SIG-M5 treated with dmso at 0.1 percent for 504 hours (cell line): ENCODE data around the gene CD276.
"Not testable (repeated sequence)": the region's sequence is repeated elsewhere in the genome, so short reads cannot be mapped to it uniquely, and the experiment has no call there.

Source experiments
- DNase-seq: peaks from one replicate; lab custom pipeline; 2025; ENCODE audit not compliant: unreplicated experiment; lab: John Stamatoyannopoulos, UW

The CD276 gene

DNA sequence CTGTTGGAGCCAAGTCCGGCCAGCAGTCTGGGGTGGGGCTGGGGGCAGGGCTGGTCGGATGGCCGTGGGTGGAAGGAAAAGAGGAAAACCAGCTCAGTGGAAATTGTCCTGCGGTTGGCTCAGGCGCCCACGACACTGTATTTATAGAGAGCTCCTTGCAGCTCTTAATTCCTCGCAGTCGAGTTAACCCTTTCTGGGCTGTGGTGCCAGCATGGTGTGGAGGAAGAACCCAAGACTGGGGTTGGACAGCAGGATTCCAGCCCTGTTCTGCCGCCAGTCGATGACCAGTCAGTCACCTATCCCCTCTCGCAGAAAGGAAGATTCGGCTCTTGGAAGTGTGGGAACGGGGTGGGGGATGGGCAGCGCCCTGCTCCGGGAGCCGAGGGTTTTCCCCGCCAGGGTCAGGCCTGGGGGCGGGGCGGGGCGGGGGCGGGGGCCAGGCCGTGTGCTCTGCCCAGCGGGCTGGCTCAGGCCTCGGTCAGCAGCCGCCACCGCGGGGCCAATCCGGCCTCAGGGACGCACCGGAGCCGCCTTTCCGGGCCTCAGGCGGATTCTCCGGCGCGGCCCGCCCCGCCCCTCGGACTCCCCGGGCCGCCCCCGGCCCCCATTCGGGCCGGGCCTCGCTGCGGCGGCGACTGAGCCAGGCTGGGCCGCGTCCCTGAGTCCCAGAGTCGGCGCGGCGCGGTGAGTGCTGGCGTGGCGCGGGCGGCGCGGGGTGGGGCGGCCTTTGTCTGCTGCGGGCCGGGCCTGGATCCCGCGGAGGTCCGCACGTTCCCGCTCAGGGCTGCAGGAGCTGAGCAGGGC is at the start of gene CD276:
TSS of gene CD276 (plus strand) at position 607 of the 804 bp plus-strand sequence. CDS start 15,257 bp downstream, outside the sequence.
- DNase-seq: no peak

DNA sequence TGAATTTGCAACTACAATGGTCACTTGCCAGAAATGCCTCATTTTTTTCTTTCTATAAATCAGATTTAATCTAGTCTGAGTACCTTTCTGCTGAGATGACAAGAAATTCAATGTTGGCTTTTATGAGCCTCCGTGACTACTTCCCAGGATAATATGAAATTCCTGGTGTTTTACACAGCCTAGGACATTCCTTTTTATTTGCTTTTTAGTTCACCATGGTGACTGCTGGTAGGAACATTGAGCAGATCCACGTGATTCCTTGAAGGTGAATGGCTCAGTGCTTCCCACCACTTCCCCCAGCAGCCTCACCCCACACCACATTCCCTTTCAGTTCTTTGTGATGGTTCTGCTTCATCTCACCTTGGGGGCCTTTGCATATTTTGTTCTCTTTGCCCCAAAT is 46.7 kb upstream of the CD276 start:
- DNase-seq: no peak

DNA sequence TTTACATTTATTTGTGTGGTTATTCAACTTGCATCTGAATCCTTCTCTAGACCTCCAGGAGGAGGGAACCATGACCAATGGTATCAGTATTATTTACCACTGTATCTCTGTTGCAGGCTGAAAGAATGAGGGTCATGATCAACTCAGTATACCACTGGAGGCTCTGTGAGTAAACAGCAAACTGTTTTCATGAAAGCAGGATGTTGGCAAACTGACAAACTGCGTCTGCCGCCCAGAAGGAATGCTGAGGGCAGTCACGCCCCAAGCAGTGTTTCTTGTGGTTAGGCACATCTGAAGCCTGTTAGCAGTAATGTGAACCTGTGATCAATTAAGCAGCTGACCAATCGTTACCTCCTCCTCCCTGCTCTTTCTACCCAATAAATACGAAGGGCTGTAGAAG is 44.7 kb upstream of the CD276 start:
- not testable (repeated sequence) for DNase-seq

DNA sequence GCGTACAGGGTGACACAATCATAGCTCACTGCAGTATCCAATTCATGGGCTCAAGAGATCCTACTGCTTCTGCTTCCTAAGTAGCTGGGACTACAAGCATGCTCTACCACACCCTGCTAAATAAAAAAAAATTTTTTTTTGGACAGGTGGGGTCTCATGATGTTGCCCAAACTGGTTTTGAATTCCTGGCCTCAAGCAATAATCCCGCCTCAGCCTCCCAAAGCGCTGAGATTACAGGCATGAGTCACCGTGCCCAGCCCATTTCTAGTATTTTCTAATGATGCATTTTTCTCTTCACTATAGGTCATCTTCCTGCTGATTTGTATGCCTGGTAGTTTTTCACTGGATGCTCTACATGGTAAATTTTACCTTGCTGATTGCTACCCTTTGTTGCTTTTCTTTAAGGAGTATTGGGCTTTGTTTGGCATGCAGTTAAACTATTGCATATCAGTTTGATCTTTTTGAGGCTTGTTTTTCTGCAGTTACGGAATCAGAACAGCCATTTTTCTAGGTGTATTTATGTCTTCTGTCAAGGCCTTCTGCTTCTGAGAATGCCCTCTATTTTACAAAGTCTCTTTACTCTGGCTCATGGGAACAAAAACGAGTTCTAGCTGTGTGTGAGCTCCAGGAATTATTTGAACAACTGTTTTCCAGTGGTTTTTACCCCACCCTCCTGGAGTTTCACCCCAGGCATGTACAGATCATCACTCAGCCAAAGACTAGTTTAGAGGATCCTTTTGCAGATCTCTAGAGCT is 36.7 kb upstream of the CD276 start:
- DNase-seq: no peak

DNA sequence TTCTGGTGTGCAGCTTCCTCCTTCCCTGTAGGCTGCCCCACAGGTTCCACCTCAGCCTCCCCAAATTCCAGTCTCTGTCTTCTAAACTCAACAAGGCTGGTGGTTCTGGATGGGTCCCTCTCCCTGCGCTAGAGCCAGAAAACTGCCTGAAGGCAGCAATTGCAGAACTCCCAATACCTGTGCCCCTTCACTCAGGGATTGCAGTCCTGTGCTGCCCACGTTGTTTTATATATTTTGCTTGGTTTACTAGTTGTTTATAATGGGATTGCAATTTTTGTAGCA is 36.2 kb upstream of the CD276 start:
- no peak for DNase-seq

DNA sequence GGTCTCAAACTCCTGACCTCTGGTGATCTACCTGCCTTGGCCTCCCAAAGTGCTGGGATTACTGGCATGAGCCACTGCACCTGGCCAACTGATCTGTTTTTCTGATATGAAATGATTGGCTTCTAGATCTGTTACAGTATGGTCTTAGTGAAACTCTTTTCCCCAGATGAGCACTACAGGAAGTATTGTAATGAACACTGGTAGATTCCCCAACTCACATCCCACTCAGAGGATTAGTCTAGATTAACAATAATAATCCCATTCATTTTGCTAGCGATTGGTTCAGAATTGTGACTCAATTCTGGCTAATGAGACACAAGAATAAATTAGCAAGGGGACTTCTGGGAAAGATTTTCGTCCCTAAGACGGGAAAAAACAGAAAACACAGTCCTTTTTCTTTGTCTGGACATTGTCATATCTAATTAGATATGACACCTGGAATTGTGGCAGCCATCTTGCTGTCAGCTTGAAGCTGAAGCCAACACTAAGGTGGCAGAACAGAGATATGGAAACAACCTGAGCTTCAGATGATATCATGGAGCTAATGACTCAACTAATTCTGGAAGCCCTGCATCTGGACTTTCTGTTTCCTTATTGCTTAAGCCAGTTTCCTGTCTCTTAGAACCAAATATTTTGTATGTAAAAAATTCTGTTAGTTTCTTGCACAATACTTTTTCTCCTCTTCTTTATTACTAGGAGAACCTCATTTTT is 33.6 kb upstream of the CD276 start:
- DNase-seq: peak; percentile 37

DNA sequence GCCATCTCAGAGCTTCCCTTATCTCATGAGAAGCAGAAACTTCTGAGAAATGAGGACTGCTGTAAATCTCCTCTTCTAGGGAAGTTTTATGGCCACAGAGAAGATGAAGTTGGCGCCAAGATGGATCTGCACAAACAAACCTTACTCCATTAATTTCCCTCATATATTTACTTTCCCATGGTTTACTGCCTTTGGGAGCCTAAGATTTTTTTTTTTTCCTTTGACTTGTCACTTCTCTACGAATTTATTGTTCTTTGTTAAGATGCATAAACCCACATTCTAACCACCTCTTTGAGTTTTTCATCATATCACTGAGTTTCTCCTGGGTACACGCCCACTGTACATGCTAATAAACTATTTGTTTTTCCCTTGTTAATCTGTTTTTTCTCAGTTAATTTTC is 29.5 kb upstream of the CD276 start:
- DNase-seq: no peak

DNA sequence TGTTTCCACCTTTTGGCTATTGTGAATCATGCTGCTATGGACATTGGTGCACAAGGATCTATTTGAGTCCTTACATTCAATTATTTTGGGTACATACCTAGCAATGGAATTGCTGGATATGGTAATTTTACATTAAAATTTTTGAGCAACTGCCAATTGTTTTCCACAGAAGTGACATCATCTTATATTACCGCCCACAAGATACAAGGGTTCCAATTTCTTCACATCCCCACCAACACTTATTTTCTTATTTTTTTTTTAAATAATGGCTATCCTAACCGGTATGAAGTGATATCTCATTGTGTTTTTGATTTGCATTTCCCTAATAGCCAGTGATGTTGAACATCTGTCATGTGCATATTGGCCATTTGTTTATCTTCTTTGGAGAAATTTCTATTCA is 28.5 kb upstream of the CD276 start:
- DNase-seq: no peak

DNA sequence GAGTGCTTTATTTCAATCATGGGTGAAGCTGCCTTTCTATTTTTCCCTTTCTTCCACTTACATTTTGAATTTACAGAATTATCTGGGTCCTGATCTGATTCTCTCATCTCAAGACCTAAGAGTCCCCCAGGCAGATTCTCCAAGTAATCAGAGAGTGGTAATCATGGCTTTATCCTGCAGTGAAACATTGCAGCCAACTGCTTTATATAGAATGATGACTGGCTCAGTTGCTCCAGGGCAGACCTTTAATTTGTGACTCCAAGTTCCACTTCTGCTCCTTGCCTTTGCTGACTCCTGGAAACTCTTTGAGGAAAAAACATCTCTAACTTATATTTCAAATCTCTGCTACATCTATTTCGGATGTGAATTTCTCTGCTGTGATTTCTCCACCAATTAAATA is 25.5 kb upstream of the CD276 start:
- DNase-seq: no peak

DNA sequence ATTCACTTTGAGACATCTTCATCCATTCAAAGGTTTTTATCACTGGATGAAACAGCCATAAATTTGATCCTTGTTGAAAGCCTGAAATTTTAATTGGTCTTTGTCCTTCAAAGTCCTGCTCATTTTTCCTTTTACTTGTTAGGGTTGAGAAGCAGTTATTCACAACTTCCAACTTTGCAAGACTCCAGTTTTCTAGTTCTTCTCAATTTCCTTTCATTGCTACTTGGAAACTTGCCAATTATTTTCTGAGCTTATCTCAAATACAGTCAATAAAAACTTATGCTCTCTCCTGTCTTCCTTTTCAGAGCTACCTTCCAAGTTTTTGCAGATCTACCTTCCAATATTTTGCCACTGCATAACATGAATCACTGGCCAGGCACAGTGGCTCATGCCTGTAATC is 23.7 kb upstream of the CD276 start:
- DNase-seq: no peak

DNA sequence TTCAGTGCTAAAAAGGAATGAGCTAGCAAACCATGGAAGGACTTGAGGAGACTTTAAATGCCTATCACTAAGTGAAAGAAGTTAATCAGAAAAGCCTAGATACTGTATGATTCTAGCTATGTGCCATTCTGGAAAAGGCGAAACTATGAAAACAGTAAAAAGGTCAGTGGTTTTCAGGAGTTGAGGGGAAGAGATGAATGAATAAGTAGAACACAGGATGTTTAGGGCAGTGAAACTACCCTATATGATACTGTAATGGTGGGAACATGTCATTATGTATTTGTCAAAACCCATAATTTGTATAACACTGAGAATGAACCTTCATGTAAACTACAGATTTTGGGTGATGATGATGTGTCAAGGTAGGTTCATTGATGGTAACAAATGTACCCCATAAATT is 9.6 kb upstream of the CD276 start:
- no peak for DNase-seq

DNA sequence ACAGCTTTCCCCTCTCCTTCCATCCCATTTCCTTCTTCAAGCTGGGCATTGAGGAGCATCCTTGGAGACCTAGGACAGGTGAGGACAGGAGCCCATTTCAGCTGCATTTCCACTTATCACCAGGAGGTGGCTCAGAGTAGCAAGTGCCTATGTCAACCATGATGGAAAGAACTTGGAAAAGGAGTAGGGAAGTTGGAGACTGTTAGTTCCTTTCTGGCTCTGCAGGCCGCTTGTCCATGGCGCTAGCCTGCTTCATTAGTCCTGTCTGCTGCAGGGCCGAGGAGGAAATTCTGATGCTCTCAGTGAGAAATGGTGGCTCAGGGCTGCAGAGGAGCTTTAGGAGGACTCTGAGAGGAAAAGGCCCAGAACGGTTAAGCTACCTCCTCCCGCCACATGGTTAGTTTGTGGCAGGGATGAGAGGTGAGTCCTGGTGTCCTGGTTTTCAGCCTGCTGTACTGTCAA is 7.0 kb upstream of the CD276 start:
- peak; percentile 28 for DNase-seq

DNA sequence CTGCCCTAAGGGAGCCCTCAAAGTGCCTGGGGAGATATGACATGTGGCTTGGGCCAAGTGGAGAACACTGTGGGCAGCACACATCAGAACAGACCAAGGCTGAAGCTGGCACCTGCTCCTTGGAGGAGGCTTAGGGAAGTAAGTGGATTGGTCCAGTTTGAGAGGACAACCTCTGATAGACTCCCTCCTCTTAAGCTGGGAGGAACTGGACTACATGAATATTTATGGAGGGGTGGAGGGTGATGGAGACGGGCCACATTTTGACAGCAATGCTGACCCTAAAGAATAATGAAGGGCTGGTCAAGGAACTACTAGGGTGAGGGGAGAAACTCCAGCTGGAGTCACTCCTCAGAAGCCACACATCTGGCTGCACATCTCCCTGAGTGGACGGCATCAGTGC is 6.5 kb upstream of the CD276 start:
- DNase-seq: no peak

DNA sequence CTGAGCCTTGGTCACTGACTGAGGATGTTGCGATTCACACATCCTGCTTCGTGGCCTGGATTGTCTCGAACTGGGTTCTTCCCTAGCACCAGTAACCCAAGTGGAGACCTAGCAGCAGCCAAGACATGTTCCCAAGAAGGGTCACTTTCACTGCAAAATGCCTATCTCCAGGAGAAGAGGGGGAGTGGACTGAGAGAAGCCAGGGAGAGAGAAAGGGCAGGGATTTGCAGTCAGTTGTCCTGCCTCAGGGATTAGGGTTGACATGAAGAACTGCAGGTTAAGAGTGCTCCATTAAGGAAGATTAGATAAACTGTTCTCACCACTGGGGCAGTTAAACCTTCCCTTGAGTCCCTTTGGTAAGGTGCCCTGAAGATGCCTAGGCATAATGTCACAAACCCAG is 5.7 kb upstream of the CD276 start:
- no peak for DNase-seq

DNA sequence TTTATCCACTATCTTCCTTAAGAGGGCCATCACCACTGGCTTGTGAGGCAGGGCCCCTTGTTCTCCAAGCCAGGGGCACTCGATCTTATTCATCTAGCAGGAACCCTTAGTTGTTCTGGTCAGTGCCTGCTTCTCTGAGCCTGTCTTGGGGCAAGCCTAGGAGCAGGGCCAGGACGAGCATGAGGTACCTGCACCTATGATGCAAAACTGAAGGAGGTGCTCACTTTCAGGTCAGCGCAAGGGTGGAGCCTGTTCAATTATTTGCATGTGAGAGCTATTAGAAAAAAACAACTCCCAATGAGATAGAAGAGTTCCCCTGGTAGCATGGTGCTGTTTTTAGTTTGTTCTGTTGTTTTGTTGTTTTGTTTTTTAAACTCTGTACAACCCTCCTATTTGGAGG is 5.0 kb upstream of the CD276 start:
- DNase-seq: no peak

DNA sequence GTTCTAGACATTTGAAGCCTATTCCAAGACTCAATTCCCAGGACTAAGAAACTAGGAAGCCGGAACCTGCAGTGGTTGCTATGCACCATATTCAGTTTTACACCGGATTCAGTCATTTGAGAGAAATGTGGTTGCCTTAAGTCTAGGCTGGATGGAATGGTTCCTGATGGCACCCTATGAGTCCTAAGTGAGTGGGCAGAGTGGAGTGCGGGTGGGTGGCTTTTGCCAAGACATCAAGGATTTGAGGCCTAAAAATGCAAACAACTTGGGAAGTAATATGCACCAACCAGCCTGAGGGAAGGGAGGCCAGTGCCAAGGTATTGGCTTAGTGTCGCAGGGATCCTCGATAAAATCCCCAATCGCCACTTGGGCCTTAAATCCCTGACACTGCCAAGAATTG is 4.2 kb upstream of the CD276 start:
- DNase-seq: no peak

DNA sequence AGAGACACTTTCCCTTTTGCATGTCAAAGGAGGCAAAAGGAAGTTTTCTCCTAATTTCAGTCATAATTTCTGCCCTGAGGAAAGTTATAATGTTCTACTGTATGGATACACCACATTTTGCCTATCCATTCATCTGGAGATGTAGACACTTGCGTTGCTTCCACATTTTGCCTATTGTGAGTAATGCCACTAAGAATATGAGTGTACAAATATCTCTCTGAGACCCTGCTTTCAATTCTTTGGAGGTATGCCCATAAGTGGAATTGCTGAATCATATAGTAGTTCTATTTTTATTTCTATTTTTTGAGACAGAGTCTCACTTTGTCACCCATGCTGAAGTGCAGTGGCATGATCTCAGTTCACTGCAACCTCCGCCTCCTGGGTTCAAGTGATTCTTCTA is 3.6 kb upstream of the CD276 start:
- no peak for DNase-seq

DNA sequence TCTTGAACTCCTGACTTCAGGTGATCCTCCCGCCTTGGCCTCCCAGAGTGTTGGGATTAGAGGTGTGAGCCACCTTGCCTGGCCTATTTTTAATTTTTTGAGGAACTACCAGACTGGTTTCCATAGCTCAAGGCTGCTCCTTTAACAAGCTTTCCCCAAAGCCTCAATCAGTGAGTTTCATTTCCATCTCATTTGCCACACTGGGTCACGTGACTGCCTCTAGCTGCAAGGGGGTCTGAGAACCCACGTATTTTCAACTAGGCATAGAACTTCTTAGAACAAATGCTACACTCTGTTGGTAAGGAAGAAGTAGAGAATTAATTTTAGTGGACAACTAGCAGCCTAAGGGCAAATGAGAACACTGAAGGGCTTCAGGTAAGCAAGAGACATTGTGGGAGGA is 3.1 kb upstream of the CD276 start:
- no peak for DNase-seq

DNA sequence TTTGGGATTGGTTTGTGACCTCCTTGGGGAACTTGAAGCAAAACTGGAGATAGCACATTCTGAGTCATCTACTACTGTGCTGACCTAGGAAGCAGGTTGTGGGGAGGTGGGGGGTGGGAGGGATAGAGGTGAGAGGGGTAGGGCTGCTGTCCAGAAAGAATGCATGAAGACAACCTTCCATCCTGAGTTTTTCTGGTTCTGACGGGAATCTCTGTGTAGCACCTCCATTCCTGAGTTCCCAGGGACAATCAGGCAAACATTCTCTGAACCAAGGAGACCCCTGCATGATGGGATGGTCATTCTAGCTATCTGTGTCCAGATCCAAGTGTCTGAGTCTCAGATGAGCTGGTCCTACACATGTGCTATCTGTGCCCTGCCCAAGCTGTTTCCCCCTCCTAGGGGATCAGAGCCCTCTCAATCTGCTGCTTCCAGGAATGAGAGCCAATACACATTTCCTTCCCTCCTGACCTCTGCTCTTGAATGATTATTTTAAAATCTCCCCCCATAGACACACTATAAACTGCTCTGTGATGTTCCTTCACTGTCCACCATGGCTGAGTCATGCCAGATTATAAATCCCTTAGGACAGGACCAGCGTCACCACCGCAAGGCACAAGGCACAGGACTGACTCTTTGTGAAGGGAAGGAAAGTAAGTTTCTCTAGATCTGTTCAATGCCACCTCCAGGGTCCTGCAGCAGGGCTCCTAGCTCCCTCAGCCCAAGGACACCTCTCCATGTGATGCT is 2.2 kb upstream of the CD276 start:
- no peak for DNase-seq

DNA sequence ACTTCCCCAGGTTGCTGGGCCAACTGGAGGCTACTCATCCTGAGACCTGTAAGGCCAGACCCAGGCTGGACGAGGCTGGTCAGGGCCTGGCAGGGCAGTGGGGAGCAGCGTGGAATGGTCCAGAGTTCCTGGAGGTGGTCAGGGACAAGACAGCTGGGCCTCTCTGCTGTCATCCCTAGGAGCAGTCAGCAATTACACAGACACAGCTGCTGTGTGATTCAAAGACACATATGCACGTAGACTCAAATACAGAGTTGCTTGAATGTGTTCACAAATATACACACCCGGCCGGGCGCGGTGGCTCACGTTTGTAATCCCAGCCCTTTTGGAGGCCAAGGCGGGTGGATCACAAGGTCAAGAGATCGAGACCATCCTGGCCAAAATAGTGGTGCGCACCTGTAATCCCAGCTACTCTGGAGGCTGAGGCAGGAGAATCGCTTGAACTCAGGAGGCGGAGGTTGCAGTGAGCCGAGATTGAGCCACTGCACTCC is 1.5 kb upstream of the CD276 start:
- no peak for DNase-seq

DNA sequence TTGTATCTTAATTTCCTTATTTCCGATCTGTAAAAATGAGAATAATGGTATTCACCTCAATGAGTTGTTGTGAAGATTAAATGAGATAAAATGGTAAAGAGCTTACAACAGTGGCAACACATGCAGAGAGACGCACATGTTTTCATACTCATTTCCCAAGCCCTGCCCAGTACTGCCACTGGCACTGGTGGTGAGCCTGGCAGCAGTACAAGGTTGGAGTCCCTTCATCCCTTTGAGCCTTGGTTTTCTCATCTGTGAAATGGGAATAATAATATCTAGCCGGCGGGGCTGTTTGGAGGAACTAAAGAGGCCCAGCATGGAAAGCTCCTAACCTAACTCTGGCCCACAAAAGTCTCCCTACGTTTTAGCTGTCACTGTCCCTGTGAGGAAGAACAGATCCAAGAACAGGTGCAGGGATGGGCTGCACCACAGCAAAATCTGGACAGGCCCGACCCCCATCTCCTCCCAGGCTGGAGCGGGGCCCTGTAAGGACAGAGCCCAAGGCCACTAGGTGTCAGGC is 866 bp upstream of the CD276 start:
- no peak for DNase-seq
